Esophagus squamous epithelium (tissue), 5 donors: ENCODE results near the gene S100A9. TPM values are rescaled to one million over a fixed set of nuclear protein-coding genes. Genes with fewer than 3 reads are reported as not detected.

Experiments
- DNase-seq: peaks from one replicate; lab custom pipeline; 2025; lab: John Stamatoyannopoulos, UW
- H3K27ac ChIP-seq, 4 donors: fragments of 200-600 bp; sonication (generic); one replicate each; pipeline ENCODE4 v1.5.1; 2016 to 2019; ENCODE audit warnings: mild to moderate bottlenecking in 1 of 4
- H3K27me3 ChIP-seq, 4 donors: fragments of 200-600 bp; sonication (generic); 1 replicate in 3 of 4; 2 replicates in 1 of 4; pipeline versions ENCODE4 v1.5.1 to v1.6.0; 2017 to 2021; ENCODE audit warnings: antibody characterized with exemption in 1 of 4
- H3K36me3 ChIP-seq, 3 donors: fragments of 200-600 bp; sonication (generic); one replicate each; pipeline ENCODE4 v1.5.1; 2016 to 2019
- H3K4me1 ChIP-seq, 3 donors: fragments of 200-600 bp; sonication (generic); one replicate each; pipeline ENCODE4 v1.5.1; 2017 to 2019
- H3K4me3 ChIP-seq, 4 donors: fragments of 200-600 bp; sonication (generic); 1 replicate in 3 of 4; 2 replicates in 1 of 4; pipeline ENCODE4 v1.5.1; 2016 to 2019; ENCODE audit warnings: mild to moderate bottlenecking in 2 of 4, moderate library complexity in 1 of 4
- H3K9me3 ChIP-seq, 3 donors: fragments of 200-600 bp; sonication (generic); one replicate each; pipeline ENCODE4 v1.5.1; 2016 to 2019
- POLR2A ChIP-seq, 4 donors: fragments of 450-650 bp; IDR thresholded peaks; one replicate each; pipeline ENCODE4 v1.6.1; 2017; ENCODE audit warnings: antibody characterized with exemption in 4 of 4, mild to moderate bottlenecking in 4 of 4, moderate library complexity in 3 of 4
- WGBS, 2 donors: methylation state at CpG; one replicate each; pipeline ENCODE4 v1.1.5; 2018; 5-methylcytosine and 5-hydroxymethylcytosine counted together
- intact Hi-C: fragments of 100-400 bp; cut with DNase I; formaldehyde crosslinking; loops from one replicate; pipeline ENCODE4 v1.15.0; 2022
- total RNA-seq, 4 donors: library from RNA; depleted of rRNA; stranded (reverse); fragments of >200 nt; gene quantifications; one replicate each; pipeline ENCODE4 v1.1.0, GENCODE V29; 2016
- TF ChIP-seq, protein P1 (sequence below), 6 experiments: fragments of 450-650 bp in 4 of 6; fragments of 200-600 bp in 2 of 6; sonication (generic) in 2 of 6; IDR thresholded peaks; one replicate each; pipeline ENCODE4 v1.5.1; 2016 to 2019; ENCODE audit warnings: antibody characterized with exemption in 6 of 6, mild to moderate bottlenecking in 4 of 6, moderate library complexity in 4 of 6
- donor health status: DM: yes; HTN: yes; CAD: no.

S100A9 gene
- total RNA-seq, 4 donors from 2014 or later: 15,145 to 90,256 (median 57,331) TPM

DNA sequence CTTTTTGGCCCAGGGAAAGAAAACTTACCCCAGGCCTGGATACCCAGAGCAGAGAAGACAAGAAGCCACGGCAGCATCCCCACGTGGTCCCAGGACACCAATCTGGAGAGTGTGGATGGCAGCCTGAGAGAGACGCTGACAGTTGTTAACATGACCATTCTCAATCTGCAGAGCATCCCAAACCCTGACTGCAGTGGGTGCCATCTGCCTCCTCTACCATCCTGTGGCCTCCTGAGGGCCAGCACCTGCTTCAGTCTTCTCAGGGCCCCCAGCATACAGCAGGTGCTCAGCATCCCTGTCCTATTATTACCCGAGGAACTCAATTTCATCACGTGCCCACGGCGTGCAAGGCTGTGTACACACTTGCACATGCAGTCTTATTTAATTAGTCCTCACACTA is 9.8 kb upstream of the S100A9 start:
- Histone ChIP-seq H3K4me3 (peak overlapping the region in 1 of 4 donors; percentile 1), H3K27ac (peak overlapping the region in 3 of 4 donors; percentile 56 to 79 (median 68)), H3K36me3 (no peaks in the 10 kb centered on the region), H3K27me3 (peaks cover 0 to 71% (median 0%) of the 10 kb centered on the region in 4 donors), H3K9me3 (no peaks in the 10 kb centered on the region), H3K4me1 (peaks cover 8 to 73% (median 16%) of the 10 kb centered on the region in 3 donors)
- no peak for DNase-seq
- 59 to 90% methylated on average over 2 to 7 of the region's 7 CpGs for WGBS, 2 donors
- TF ChIP-seq, protein P1, sequence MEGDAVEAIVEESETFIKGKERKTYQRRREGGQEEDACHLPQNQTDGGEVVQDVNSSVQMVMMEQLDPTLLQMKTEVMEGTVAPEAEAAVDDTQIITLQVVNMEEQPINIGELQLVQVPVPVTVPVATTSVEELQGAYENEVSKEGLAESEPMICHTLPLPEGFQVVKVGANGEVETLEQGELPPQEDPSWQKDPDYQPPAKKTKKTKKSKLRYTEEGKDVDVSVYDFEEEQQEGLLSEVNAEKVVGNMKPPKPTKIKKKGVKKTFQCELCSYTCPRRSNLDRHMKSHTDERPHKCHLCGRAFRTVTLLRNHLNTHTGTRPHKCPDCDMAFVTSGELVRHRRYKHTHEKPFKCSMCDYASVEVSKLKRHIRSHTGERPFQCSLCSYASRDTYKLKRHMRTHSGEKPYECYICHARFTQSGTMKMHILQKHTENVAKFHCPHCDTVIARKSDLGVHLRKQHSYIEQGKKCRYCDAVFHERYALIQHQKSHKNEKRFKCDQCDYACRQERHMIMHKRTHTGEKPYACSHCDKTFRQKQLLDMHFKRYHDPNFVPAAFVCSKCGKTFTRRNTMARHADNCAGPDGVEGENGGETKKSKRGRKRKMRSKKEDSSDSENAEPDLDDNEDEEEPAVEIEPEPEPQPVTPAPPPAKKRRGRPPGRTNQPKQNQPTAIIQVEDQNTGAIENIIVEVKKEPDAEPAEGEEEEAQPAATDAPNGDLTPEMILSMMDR (IDR thresholded peaks at IDR 0.05): no peak
- TF ChIP-seq POLR2A (IDR thresholded peaks at IDR 0.05): no peak
- intact Hi-C loops: no loop called here

DNA sequence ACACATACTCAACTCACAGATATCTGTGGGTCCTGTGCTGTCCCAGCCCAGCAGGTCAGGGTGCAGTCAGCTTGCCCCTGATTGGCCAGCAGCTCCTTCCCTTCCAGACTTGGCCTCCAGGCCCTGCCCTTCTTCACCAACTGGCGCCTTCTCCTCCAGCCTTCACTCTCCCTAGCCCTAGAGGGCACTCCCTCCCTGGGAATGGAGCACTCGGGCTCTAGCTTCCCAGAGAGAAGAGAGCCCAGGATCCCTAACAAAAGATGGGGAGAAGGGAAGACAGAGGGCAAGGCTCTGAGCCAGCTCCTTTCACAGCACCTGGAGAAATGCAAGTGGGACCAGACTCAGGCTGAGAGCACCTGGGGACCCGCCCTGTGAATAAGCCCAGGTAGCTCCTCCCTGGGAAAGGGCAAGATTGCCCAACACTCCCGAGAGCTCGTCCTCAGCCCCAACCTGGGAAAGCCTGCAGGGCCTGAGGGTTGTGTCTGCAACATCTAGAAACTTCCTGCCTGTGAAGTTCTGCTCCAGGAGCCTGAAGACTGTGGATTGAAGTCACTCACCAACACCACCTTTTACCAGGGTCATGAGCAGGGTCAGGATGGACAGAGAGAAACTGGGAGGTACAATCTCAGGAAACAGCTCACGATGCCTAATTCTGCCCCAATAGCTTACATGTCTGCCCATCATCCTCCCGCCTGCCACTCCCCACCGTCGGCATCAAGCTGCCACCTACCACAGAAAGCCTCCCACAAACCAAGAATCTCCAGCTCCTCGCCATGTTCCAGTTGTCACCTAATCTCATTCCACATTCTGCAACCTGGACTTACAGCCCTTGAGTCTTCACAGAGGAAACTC is 8.9 kb upstream of the S100A9 start, which contains the start of gene PGLYRP4:
Gene PGLYRP4, minus strand, starts transcription at position 331 of the 852 bp plus-strand sequence. CDS start 909 bp downstream, outside the sequence.
- DNase-seq: no peak
- TF ChIP-seq, protein P1 (IDR thresholded peaks at IDR 0.05): peak in 1 of 6 experiments; percentile 3
- no peak for TF ChIP-seq POLR2A (IDR thresholded peaks at IDR 0.05)
- 53 to 60% methylated on average over 6 of the region's 10 CpGs for WGBS, 2 donors
- Histone ChIP-seq H3K27ac (peak within 1 kb of the TSS; percentile 14 to 79 (median 62)), H3K36me3 (no peaks in the 10 kb centered on the region), H3K4me3 (peak within 1 kb of the TSS in 1 of 4 donors; percentile 1), H3K4me1 (peaks cover 7 to 64% (median 16%) of the 10 kb centered on the region in 3 donors), H3K27me3 (peaks cover 0 to 78% (median 0%) of the 10 kb centered on the region in 4 donors), H3K9me3 (no peaks in the 10 kb centered on the region)
- intact Hi-C loops: no loop called here

DNA sequence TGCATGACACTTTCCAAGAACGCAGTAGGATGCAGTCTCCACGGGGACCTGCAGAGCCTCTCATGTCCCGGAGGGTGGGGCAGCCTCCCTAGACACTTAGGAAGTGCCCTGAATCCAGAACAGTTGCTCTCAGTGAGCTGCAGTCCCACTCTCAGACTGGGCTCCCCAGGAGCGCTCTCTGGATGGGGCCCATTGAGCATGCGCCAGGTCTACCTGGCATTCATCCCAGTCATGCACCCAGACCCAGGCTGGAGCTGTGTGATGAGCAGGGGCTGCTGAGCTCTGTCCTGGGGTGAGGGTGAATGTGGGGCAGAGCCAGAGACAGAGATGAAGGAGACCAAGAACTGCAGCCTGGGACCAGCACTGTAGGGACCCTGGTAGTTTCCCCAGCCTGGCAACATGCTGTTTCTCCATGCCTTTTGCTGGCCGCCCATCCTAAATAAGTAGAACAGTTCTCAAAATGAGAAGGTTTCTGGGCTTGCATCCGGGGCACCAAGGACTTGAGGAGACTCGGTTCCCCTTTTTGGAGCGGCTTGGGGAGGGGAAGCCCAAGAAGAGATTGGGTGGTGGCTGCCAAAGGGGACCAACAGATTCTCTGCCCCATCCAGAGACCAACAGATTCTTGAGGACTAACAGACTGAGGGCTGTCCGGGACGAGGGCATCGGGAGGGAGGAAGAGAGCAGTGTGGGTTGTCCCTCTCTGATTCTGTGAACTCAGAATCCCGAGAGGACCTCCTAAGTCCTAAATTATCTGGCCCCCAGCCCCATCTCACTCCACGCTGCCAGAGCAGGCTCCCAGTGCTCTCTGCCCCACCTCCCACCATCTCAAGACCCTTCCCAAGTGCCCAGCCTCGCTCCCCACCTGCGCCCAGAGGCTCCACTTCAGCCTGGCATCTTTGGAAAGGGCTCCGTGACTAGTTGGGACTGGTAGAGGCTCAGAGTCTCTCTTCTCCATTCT is 8.0 kb upstream of the S100A9 start:
- Histone ChIP-seq H3K9me3 (no peaks in the 10 kb centered on the region), H3K36me3 (no peaks in the 10 kb centered on the region), H3K4me3 (no peak overlapping the region), H3K27me3 (peaks cover 0 to 78% (median 0%) of the 10 kb centered on the region in 4 donors), H3K4me1 (peaks cover 2 to 55% (median 11%) of the 10 kb centered on the region in 3 donors), H3K27ac (peak overlapping the region in 3 of 4 donors; percentile 24 to 79 (median 36))
- DNase-seq: no peak
- 48 to 61% methylated on average over 7 to 11 of the region's 17 CpGs for WGBS, 2 donors
- intact Hi-C loops: no loop called here
- TF ChIP-seq, protein P1 (IDR thresholded peaks at IDR 0.05): no peak
- TF ChIP-seq POLR2A (IDR thresholded peaks at IDR 0.05): no peak

DNA sequence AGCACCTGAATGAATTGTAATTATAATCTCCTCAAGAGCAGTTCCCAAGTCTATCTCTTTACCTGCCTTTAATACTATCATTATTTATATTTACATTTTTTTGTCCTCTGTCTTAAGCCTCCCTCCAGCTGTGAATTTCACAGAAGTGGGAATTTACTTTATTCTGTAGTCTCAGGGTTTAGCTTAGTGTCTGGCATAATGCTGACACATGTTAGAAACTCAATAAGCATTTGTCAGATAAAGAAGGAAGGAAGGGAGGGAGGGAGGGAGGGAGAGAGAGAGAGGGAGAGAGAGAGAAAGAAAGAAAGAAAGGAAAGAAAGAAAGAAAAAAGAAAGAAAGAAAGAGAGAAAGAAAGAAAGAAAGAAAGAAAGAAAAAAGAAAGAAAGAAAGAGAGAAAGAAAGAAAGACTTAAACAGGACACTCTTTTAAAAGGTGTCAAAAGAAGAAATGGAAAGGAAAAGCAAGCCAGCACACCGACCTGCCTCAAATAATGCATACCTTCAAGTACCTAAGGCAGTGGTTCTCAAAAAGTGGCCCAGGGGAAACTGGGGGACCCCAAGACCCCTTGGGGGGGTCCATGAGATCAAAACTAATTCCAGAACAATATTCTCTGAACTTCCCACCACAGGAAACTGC is 7.2 kb upstream of the S100A9 start:
- Histone ChIP-seq H3K4me1 (peaks cover 3 to 50% (median 11%) of the 10 kb centered on the region in 3 donors), H3K36me3 (no peaks in the 10 kb centered on the region), H3K9me3 (no peaks in the 10 kb centered on the region), H3K4me3 (no peak overlapping the region), H3K27me3 (peaks cover 0 to 74% (median 0%) of the 10 kb centered on the region in 4 donors), H3K27ac (no peak overlapping the region)
- no peak for DNase-seq
- 22 to 28% methylated on average over 1 of the region's 1 CpG for WGBS, 2 donors
- intact Hi-C loops: no loop called here
- TF ChIP-seq, protein P1 (IDR thresholded peaks at IDR 0.05): no peak
- TF ChIP-seq POLR2A (IDR thresholded peaks at IDR 0.05): no peak
